OCI-LY3 (cell line): ENCODE data around the gene ZNF831.

Experiments used
- H2AFZ ChIP-seq: fragments of 200-600, 300-600 bp; shearing (Covaris generic); 2 replicates; pipeline ENCODE4 v1.6.0; 2014; ENCODE audit warnings: antibody characterized with exemption, low read depth, low read length
- H3K27ac ChIP-seq: fragments of 200-600, 300-600 bp; sonication (generic); 2 replicates; pipeline ENCODE4 v1.5.1; 2014; ENCODE audit warnings: mild to moderate bottlenecking, low read length, moderate library complexity, mixed read lengths
- H3K27me3 ChIP-seq: fragments of 200-600, 300-600 bp; sonication (generic); 2 replicates; pipeline ENCODE4 v1.6.1; 2014; ENCODE audit warnings: low read depth, low read length, mixed read lengths
- H3K36me3 ChIP-seq: fragments of 200-600, 300-600 bp; sonication (generic); replicated peaks from 2 replicates; pipeline ENCODE3; 2014; ENCODE audit warnings: low read depth, low read length, mixed read lengths
- H3K4me1 ChIP-seq: fragments of 300-600, 200-600 bp; sonication (generic); 2 replicates; pipeline ENCODE4 v1.6.1; 2014; ENCODE audit warnings: low read length, mixed read lengths
- H3K4me2 ChIP-seq: fragments of 200-600, 300-600 bp; sonication (generic); 2 replicates; pipeline ENCODE4 v1.6.1; 2014; ENCODE audit warnings: low read length, mixed read lengths
- H3K4me3 ChIP-seq: fragments of 300-600, 200-600 bp; sonication (generic); 2 replicates; pipeline ENCODE4 v1.5.1; 2014; ENCODE audit warnings: antibody characterized with exemption, mild to moderate bottlenecking, low read length, moderate library complexity
- H3K79me2 ChIP-seq: fragments of 300-600, 200-600 bp; shearing (Covaris generic); 2 replicates; pipeline ENCODE4 v1.6.1; 2014; ENCODE audit warnings: mild to moderate bottlenecking, low read length, mixed read lengths
- H3K9ac ChIP-seq: fragments of 300-600, 200-600 bp; shearing (Covaris generic); 2 replicates; pipeline ENCODE4 v1.6.0; 2014; ENCODE audit warnings: mild to moderate bottlenecking, low read length, moderate library complexity
- H3K9me3 ChIP-seq: fragments of 200-600, 300-600 bp; shearing (Covaris generic); 2 replicates; pipeline ENCODE4 v1.6.1; 2014; ENCODE audit warnings: low read length, mixed read lengths; ENCODE audit not compliant: insufficient read depth
- H4K20me1 ChIP-seq: fragments of 200-600, 300-600 bp; sonication (generic); 2 replicates; pipeline ENCODE4 v1.6.1; 2016; ENCODE audit warnings: low read length, mixed read lengths; ENCODE audit not compliant: insufficient read depth
- CTCF ChIP-seq: fragments of 200-600, 300-600 bp; sonication (generic); IDR thresholded peaks from 2 replicates; pipeline ENCODE4 v1.5.1; 2014; ENCODE audit warnings: antibody characterized with exemption, low read length, low read depth
- EZH2phosphoT487 ChIP-seq: fragments of 200-600 bp; shearing (Covaris generic); IDR thresholded peaks from 2 replicates; pipeline ENCODE4 v1.6.1; 2018; ENCODE audit warnings: antibody characterized with exemption, mixed run types, low read depth

Gene ZNF831

GRCh38 chr20:59269411-59270025, 105.9 kb downstream of the ZNF831 start:
- Histone ChIP-seq H2AFZ (no peak overlapping the region), H3K79me2 (no peaks in the 10 kb centered on the region), H3K9me3 (no peaks in the 10 kb centered on the region), H3K27ac (no peak overlapping the region), H3K4me3 (no peak overlapping the region), H4K20me1 (no peaks in the 10 kb centered on the region), H3K4me2 (no peak overlapping the region), H3K27me3 (peaks cover 90% of the 10 kb centered on the region), H3K4me1 (peaks cover 6% of the 10 kb centered on the region; the same call in 1 of the 2 replicates), H3K9ac (no peak overlapping the region), H3K36me3 (no peaks in the 10 kb centered on the region)
- TF ChIP-seq CTCF: no peak

GRCh38 chr20:59270380-59270779, 106.8 kb downstream of the ZNF831 start:
- no peak overlapping the region for H3K9ac ChIP-seq
- H2AFZ ChIP-seq: no peak overlapping the region
- no peak overlapping the region for H3K4me2 ChIP-seq
- no peaks in the 10 kb centered on the region for H3K9me3 ChIP-seq
- H3K27me3 ChIP-seq: peaks cover 87% of the 10 kb centered on the region
- H3K4me3 ChIP-seq: no peak overlapping the region
- no peaks in the 10 kb centered on the region for H3K79me2 ChIP-seq
- H3K27ac ChIP-seq: no peak overlapping the region
- no peaks in the 10 kb centered on the region for H4K20me1 ChIP-seq
- no peaks in the 10 kb centered on the region for H3K36me3 ChIP-seq
- peaks cover 6% of the 10 kb centered on the region; the same call in 1 of the 2 replicates for H3K4me1 ChIP-seq
- TF ChIP-seq EZH2phosphoT487 (no peak), CTCF (no peak)

- Histone ChIP-seq H3K9ac (no peak overlapping the region), H3K4me3 (no peak overlapping the region), H3K36me3 (no peaks in the 10 kb centered on the region), H3K9me3 (no peaks in the 10 kb centered on the region), H4K20me1 (no peaks in the 10 kb centered on the region), H3K4me2 (no peak overlapping the region), H3K27me3 (peaks cover 84% of the 10 kb centered on the region), H3K4me1 (peaks cover 6% of the 10 kb centered on the region; the same call in 1 of the 2 replicates), H3K27ac (no peak overlapping the region), H3K79me2 (no peaks in the 10 kb centered on the region), H2AFZ (no peak overlapping the region)
- TF ChIP-seq CTCF (no peak), EZH2phosphoT487 (no peak)
Observed at GRCh38 chr20:59273739-59274357, 110.2 kb downstream of the ZNF831 start.

GRCh38 chr20:59276938-59277337, 113.3 kb downstream of the ZNF831 start:
- Histone ChIP-seq H3K4me3 (no peak overlapping the region), H3K27ac (no peak overlapping the region), H2AFZ (no peak overlapping the region), H3K9ac (no peak overlapping the region), H3K9me3 (no peaks in the 10 kb centered on the region), H3K79me2 (no peaks in the 10 kb centered on the region), H3K4me2 (no peak overlapping the region), H3K4me1 (no peaks in the 10 kb centered on the region), H3K36me3 (no peaks in the 10 kb centered on the region), H3K27me3 (peaks cover 82% of the 10 kb centered on the region), H4K20me1 (no peaks in the 10 kb centered on the region)
- TF ChIP-seq EZH2phosphoT487 (no peak), CTCF (no peak)
